Kidney (tissue), 14 donors: Measurements from ENCODE around the gene SCARB1. TPM values are rescaled to one million over a fixed set of nuclear protein-coding genes. Genes with fewer than 3 reads are reported as not detected.

Experiments
- DNase-seq, 5 donors: peaks; one replicate each; pipeline ENCODE4 v3.0.0-alpha.2; 2013 to 2020
- FAIRE-seq: peaks from 2 replicates; lab custom pipeline; 2012; peaks lifted over from hg19 to GRCh38; lab: Jason Lieb, UNC
- H3K27ac ChIP-seq, 2 donors: one replicate each; pipeline ENCODE4 v1.7.0; 2013; ENCODE audit warnings: low read depth in 2 of 2, low read length in 2 of 2, inconsistent platforms in 1 of 2
- H3K27me3 ChIP-seq: one replicate; pipeline ENCODE4 v1.7.1; 2013; ENCODE audit warnings: low read length, inconsistent platforms; ENCODE audit not compliant: control insufficient read depth, insufficient read depth
- H3K36me3 ChIP-seq, 3 donors: one replicate each; pipeline versions ENCODE4 v1.7.0 to v1.7.1; 2013; ENCODE audit warnings: low read length in 3 of 3, control low read depth in 1 of 3, inconsistent platforms in 1 of 3; ENCODE audit not compliant: insufficient read depth in 3 of 3, control insufficient read depth in 2 of 3
- H3K4me1 ChIP-seq, 3 donors: one replicate each; pipeline versions ENCODE4 v1.7.0 to v1.7.1; 2013; ENCODE audit warnings: low read length in 3 of 3, inconsistent platforms in 1 of 3, low read depth in 1 of 3; ENCODE audit not compliant: control insufficient read depth in 2 of 3, insufficient read depth in 2 of 3
- H3K4me3 ChIP-seq, 3 donors: one replicate each; pipeline versions ENCODE4 v1.7.0 to v1.8.1; 2013; ENCODE audit warnings: low read length in 3 of 3, control low read depth in 1 of 3, inconsistent platforms in 1 of 3
- H3K9ac ChIP-seq, 3 donors: one replicate each; pipeline versions ENCODE4 v1.7.0 to v1.7.1; 2013; ENCODE audit warnings: low read length in 3 of 3, control low read depth in 1 of 3, inconsistent platforms in 1 of 3
- H3K9me3 ChIP-seq, 3 donors: one replicate each; pipeline versions ENCODE4 v1.7.0 to v1.7.1; 2013; ENCODE audit warnings: low read length in 3 of 3, control low read depth in 1 of 3, inconsistent platforms in 1 of 3; ENCODE audit not compliant: control insufficient read depth in 2 of 3, insufficient read depth in 1 of 3
- intact Hi-C: fragments of 100-400 bp; cut with DNase I; formaldehyde crosslinking; loops from one replicate; pipeline ENCODE4 v1.11.1; 2022
- polyA plus RNA-seq: library from polyadenylated mRNA; stranded (reverse); fragments of 350-450 nt; fragmentation: Illumina TruSeq; extraction: RNeasy Lipid Tissue Mini Kit (QIAGEN cat#74804); gene quantifications from one replicate; pipeline ENCODE4 v1.2.3, GENCODE V29; 2014; ENCODE audit warnings: low read depth, low replicate concordance; ENCODE audit not compliant: insufficient read depth
- total RNA-seq: library from RNA; stranded (reverse); fragmentation: NEBNext Ultra II Directional; extraction: Animal tissue kit (Norgen Biotek cat#: 25700); gene quantifications from one replicate; pipeline ENCODE4 v1.2.1, GENCODE V29; 2021
- TF ChIP-seq, protein P1 (sequence below): IDR thresholded peaks from 3 replicates; pipeline ENCODE4 v1.5.1; 2012; ENCODE audit warnings: mild to moderate bottlenecking, moderate library complexity, borderline replicate concordance; ENCODE audit not compliant: insufficient read depth; ENCODE audit errors: extremely low read depth
- donor health status: control.
- donor health status: control.
- donor health status: control.
- donor health status: control.
- donor health status: control.
- donor health status: DM: yes; HTN: yes; CAD: no.
- donor health status: Normal renal cell carcinoma (clear cell type).

Gene SCARB1
- total and polyA plus RNA-seq, 2 donors from 2014 or later: 12.3 to 13.2 TPM

DNA sequence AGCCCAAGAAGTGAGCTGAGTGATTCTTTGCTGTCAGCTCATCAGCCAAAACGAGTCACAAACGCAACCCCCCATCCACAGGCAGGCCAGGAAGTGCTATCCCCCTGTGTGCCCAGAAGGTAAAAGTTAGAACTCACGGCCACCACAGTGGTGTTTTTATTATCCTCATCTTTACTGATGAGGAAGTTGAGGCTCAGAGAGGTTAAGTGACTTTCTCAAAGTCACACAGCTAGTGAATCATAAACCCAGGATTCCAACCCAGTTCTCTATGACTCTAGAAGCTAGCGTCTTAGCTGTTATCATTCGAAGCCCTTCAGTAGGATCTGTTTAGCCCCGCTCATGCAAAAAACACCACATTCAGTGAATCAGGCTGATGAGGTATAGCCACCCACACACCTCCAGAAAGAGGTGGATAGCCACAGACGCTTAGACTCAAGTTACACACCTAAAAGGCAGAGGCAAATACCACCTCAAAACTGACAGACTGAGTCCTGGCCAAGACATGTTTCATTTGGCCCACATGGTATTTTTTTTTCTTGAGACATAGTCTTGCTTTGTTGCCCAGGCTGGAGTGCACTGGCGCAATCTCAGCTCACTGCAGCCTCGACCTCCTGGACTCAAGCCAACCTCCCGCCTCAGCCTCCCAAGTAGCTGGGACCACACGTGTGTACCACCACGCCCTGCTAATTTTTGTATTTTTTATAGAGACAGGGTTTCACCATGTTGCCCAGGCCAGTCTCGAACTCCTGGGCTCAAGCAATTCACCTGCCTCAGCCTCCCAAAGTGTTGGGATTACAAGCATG lies 100.7 kb downstream of the SCARB1 start:
- no peaks in the 10 kb centered on the region for H3K36me3 ChIP-seq
- H3K4me1 ChIP-seq: peaks cover 2 to 12% (median 8%) of the 10 kb centered on the region in 3 donors
- TF ChIP-seq, protein P1, sequence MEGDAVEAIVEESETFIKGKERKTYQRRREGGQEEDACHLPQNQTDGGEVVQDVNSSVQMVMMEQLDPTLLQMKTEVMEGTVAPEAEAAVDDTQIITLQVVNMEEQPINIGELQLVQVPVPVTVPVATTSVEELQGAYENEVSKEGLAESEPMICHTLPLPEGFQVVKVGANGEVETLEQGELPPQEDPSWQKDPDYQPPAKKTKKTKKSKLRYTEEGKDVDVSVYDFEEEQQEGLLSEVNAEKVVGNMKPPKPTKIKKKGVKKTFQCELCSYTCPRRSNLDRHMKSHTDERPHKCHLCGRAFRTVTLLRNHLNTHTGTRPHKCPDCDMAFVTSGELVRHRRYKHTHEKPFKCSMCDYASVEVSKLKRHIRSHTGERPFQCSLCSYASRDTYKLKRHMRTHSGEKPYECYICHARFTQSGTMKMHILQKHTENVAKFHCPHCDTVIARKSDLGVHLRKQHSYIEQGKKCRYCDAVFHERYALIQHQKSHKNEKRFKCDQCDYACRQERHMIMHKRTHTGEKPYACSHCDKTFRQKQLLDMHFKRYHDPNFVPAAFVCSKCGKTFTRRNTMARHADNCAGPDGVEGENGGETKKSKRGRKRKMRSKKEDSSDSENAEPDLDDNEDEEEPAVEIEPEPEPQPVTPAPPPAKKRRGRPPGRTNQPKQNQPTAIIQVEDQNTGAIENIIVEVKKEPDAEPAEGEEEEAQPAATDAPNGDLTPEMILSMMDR: no peak
- DNase-seq: no peak
- no peak overlapping the region for H3K4me3 ChIP-seq
- intact Hi-C loops: loop anchor here (10.0 kb wide), 1 partner anchor 198 kb away; the partner anchor contains the start of gene NCOR2
- FAIRE-seq: no peak
- H3K9me3 ChIP-seq: peaks cover 0 to 12% (median 4%) of the 10 kb centered on the region in 3 donors
- no peak overlapping the region for H3K27ac ChIP-seq
- no peaks in the 10 kb centered on the region for H3K27me3 ChIP-seq
- no peak overlapping the region for H3K9ac ChIP-seq

DNA sequence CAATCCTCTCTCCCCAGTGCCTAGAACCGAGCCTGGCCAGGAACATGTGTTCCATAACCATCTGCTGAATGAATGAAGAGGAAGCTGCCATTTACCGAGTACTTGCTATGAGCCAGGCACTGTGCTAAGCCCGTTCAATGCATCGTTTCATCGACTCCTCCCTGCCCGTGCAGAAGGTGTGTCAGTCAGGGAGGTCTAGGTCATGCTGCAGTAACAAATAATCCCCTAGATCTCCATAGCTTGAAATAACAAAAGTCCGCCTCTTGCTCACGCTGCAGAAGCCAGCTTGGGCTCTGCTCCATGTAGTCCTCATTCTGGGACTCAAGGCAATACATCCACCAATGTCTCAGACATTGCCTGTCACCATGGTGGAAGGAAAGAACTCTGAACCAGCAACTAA lies 101.3 kb downstream of the SCARB1 start:
- Histone ChIP-seq H3K4me3 (no peak overlapping the region), H3K36me3 (no peaks in the 10 kb centered on the region), H3K27ac (no peak overlapping the region), H3K4me1 (peaks cover 2 to 12% (median 8%) of the 10 kb centered on the region in 3 donors), H3K27me3 (no peaks in the 10 kb centered on the region), H3K9me3 (peaks cover 0 to 12% (median 4%) of the 10 kb centered on the region in 3 donors), H3K9ac (no peak overlapping the region)
- TF ChIP-seq, protein P1: no peak
- FAIRE-seq (no peak), DNase-seq (no peak)
- intact Hi-C loops: loop anchor here (10.0 kb wide), 1 partner anchor 198 kb away; the partner anchor contains the start of gene NCOR2

DNA sequence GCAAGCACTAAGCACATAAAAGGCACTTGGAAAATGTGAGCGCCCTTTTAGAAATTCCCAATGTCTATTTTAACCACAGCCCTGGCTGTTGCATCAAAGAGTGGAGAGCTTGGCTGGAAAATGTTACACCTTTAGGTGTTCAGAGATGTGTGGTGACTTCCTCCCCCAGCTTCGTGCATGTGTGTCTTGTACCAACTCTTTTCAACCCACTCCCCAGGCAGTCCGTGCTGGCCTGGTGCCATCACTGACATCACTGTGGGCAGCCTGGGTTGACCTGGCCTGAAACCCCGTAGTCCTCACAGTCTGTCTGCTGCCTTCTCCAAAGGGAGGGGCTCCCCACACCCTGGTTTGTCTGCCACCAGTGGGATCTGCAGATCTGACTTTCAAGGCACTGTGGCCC lies 101.8 kb downstream of the SCARB1 start:
- Histone ChIP-seq H3K4me1 (peaks cover 2 to 12% (median 4%) of the 10 kb centered on the region in 3 donors), H3K4me3 (no peak overlapping the region), H3K27me3 (no peaks in the 10 kb centered on the region), H3K27ac (no peak overlapping the region), H3K9me3 (peaks cover 0 to 12% (median 4%) of the 10 kb centered on the region in 3 donors), H3K36me3 (no peaks in the 10 kb centered on the region), H3K9ac (no peak overlapping the region)
- DNase-seq: no peak
- intact Hi-C loops: loop anchor here (10.0 kb wide), 1 partner anchor 197 kb away; the partner anchor contains the start of gene NCOR2
- FAIRE-seq: no peak
- TF ChIP-seq, protein P1: no peak
